HEK293 (cell line): ENCODE data around the gene ANKZF1.
"Not testable (repeated sequence)": the region's sequence is repeated elsewhere in the genome, so short reads cannot be mapped to it uniquely, and the experiment has no call there.

Source experiments
- REPIN1 ChIP-seq: fragments of 450-650 bp; formaldehyde crosslinking; IDR thresholded peaks from 2 replicates; pipeline ENCODE4 v1.5.1; 2017; ENCODE audit warnings: missing biosample characterization, missing genetic modification characterization, low read depth
- ZBTB26 ChIP-seq: fragments of 450-650 bp; formaldehyde crosslinking; optimal IDR thresholded peaks from 2 replicates; pipeline ENCODE3; 2016; ENCODE audit warnings: missing biosample characterization, mild to moderate bottlenecking, missing genetic modification characterization
- ZNF132 ChIP-seq: fragments of 450-650 bp; formaldehyde crosslinking; IDR thresholded peaks from 2 replicates; pipeline ENCODE4 v1.5.1; 2017; ENCODE audit warnings: missing biosample characterization, missing genetic modification characterization, borderline replicate concordance
- ZNF174 ChIP-seq: fragments of 450-650 bp; formaldehyde crosslinking; IDR thresholded peaks from 2 replicates; pipeline ENCODE4 v1.5.0; 2017; ENCODE audit warnings: missing biosample characterization, mild to moderate bottlenecking, missing genetic modification characterization
- ZNF274 ChIP-seq, 2 experiments: fragments of 200-500 bp in 1 of 2; fragments of 450-650 bp in 1 of 2; sonication (Bioruptor generic) in 1 of 2; formaldehyde crosslinking in 1 of 2; IDR thresholded peaks; 2 replicates each; pipeline versions ENCODE4 v1.5.1 to v1.6.1; 2014 to 2016; ENCODE audit warnings: borderline replicate concordance in 1 of 2, inconsistent platforms in 1 of 2, low read length in 1 of 2, missing biosample characterization in 1 of 2, missing genetic modification characterization in 1 of 2
- ZNF311 ChIP-seq: fragments of 450-650 bp; formaldehyde crosslinking; IDR thresholded peaks from 2 replicates; pipeline ENCODE4 v1.5.1; 2017; ENCODE audit warnings: missing biosample characterization, missing genetic modification characterization, borderline replicate concordance
- ZNF37A ChIP-seq: fragments of 450-650 bp; IDR thresholded peaks from 2 replicates; pipeline ENCODE4 v1.5.1; 2018; ENCODE audit warnings: missing biosample characterization, missing genetic modification characterization
- ZNF639 ChIP-seq: fragments of 450-650 bp; formaldehyde crosslinking; IDR thresholded peaks from 2 replicates; pipeline ENCODE4 v1.5.1; 2016; ENCODE audit warnings: missing biosample characterization, missing genetic modification characterization
- TF ChIP-seq, protein P1 (sequence below): fragments of 450-650 bp; formaldehyde crosslinking; IDR thresholded peaks from 2 replicates; pipeline ENCODE4 v1.5.1; 2016; ENCODE audit warnings: missing biosample characterization, missing genetic modification characterization, low read depth
- TF ChIP-seq, protein P2 (sequence below): fragments of 450-650 bp; formaldehyde crosslinking; IDR thresholded peaks from 2 replicates; pipeline ENCODE4 v1.5.1; 2016; ENCODE audit warnings: missing biosample characterization, missing genetic modification characterization
- TF ChIP-seq, protein P3 (sequence below): fragments of 450-650 bp; formaldehyde crosslinking; IDR thresholded peaks from 2 replicates; pipeline ENCODE4 v1.5.1; 2016; ENCODE audit warnings: missing biosample characterization, missing genetic modification characterization
- TF ChIP-seq, protein P4 (sequence below): fragments of 450-650 bp; formaldehyde crosslinking; IDR thresholded peaks from 2 replicates; pipeline ENCODE4 v1.5.1; 2016; ENCODE audit warnings: missing biosample characterization, missing genetic modification characterization
- TF ChIP-seq, protein P5 (sequence below): sonication (generic); formaldehyde crosslinking; IDR thresholded peaks from 2 replicates; pipeline ENCODE4 v1.8.1; 2022; ENCODE audit warnings: mild to moderate bottlenecking, moderate library complexity, missing genetic modification reagents

DNA sequence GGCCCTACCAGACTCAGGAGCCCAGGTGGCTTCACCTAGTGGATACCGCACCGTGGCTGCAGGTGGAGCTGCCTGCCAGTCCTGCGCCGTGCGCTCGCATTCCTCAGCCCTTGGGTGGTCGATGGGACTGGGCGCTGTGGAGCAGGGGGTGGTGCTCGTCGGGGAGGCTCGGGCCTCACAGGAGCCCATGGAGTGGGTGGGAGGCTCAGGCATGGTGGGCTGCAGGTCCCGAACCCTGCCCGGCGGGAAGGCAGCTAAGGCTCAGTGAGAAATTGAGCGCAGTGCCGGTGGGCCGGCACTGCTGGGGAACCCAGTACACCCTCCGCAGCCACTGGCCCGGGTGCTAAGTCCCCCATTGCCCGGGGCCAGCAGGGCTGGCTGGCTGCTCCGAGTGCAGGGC lies 28.3 kb upstream of the ANKZF1 start:
- not testable (repeated sequence) for TF ChIP-seq ZNF37A (tag by site-specific recombination); ZBTB26 (tag by site-specific recombination); ZNF274 (IDR thresholded peaks at IDR 0.05; ENCODE audit: low read length); ZNF274 (tag by site-specific recombination; IDR thresholded peaks at IDR 0.05; ENCODE audit: borderline replicate concordance); ZNF311; ZNF132; REPIN1 (tag by site-specific recombination); ZNF639 (tag by site-specific recombination); ZNF174 (tag by site-specific recombination)
- TF ChIP-seq, protein P1, sequence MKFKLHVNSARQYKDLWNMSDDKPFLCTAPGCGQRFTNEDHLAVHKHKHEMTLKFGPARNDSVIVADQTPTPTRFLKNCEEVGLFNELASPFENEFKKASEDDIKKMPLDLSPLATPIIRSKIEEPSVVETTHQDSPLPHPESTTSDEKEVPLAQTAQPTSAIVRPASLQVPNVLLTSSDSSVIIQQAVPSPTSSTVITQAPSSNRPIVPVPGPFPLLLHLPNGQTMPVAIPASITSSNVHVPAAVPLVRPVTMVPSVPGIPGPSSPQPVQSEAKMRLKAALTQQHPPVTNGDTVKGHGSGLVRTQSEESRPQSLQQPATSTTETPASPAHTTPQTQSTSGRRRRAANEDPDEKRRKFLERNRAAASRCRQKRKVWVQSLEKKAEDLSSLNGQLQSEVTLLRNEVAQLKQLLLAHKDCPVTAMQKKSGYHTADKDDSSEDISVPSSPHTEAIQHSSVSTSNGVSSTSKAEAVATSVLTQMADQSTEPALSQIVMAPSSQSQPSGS (tag by site-specific recombination) = not testable (repeated sequence)
- TF ChIP-seq, protein P2, sequence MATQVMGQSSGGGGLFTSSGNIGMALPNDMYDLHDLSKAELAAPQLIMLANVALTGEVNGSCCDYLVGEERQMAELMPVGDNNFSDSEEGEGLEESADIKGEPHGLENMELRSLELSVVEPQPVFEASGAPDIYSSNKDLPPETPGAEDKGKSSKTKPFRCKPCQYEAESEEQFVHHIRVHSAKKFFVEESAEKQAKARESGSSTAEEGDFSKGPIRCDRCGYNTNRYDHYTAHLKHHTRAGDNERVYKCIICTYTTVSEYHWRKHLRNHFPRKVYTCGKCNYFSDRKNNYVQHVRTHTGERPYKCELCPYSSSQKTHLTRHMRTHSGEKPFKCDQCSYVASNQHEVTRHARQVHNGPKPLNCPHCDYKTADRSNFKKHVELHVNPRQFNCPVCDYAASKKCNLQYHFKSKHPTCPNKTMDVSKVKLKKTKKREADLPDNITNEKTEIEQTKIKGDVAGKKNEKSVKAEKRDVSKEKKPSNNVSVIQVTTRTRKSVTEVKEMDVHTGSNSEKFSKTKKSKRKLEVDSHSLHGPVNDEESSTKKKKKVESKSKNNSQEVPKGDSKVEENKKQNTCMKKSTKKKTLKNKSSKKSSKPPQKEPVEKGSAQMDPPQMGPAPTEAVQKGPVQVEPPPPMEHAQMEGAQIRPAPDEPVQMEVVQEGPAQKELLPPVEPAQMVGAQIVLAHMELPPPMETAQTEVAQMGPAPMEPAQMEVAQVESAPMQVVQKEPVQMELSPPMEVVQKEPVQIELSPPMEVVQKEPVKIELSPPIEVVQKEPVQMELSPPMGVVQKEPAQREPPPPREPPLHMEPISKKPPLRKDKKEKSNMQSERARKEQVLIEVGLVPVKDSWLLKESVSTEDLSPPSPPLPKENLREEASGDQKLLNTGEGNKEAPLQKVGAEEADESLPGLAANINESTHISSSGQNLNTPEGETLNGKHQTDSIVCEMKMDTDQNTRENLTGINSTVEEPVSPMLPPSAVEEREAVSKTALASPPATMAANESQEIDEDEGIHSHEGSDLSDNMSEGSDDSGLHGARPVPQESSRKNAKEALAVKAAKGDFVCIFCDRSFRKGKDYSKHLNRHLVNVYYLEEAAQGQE = not testable (repeated sequence)
- TF ChIP-seq, protein P3, sequence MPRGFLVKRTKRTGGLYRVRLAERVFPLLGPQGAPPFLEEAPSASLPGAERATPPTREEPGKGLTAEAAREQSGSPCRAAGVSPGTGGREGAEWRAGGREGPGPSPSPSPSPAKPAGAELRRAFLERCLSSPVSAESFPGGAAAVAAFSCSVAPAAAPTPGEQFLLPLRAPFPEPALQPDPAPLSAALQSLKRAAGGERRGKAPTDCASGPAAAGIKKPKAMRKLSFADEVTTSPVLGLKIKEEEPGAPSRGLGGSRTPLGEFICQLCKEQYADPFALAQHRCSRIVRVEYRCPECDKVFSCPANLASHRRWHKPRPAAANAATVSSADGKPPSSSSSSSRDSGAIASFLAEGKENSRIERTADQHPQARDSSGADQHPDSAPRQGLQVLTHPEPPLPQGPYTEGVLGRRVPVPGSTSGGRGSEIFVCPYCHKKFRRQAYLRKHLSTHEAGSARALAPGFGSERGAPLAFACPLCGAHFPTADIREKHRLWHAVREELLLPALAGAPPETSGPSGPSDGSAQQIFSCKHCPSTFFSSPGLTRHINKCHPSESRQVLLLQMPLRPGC (tag by site-specific recombination) = not testable (repeated sequence)
- TF ChIP-seq, protein P4, sequence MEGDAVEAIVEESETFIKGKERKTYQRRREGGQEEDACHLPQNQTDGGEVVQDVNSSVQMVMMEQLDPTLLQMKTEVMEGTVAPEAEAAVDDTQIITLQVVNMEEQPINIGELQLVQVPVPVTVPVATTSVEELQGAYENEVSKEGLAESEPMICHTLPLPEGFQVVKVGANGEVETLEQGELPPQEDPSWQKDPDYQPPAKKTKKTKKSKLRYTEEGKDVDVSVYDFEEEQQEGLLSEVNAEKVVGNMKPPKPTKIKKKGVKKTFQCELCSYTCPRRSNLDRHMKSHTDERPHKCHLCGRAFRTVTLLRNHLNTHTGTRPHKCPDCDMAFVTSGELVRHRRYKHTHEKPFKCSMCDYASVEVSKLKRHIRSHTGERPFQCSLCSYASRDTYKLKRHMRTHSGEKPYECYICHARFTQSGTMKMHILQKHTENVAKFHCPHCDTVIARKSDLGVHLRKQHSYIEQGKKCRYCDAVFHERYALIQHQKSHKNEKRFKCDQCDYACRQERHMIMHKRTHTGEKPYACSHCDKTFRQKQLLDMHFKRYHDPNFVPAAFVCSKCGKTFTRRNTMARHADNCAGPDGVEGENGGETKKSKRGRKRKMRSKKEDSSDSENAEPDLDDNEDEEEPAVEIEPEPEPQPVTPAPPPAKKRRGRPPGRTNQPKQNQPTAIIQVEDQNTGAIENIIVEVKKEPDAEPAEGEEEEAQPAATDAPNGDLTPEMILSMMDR (tag by site-specific recombination) = not testable (repeated sequence)
- TF ChIP-seq, protein P5, sequence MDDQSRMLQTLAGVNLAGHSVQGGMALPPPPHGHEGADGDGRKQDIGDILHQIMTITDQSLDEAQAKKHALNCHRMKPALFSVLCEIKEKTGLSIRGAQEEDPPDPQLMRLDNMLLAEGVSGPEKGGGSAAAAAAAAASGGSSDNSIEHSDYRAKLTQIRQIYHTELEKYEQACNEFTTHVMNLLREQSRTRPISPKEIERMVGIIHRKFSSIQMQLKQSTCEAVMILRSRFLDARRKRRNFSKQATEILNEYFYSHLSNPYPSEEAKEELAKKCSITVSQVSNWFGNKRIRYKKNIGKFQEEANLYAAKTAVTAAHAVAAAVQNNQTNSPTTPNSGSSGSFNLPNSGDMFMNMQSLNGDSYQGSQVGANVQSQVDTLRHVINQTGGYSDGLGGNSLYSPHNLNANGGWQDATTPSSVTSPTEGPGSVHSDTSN (CRISPR knock-in tag) = not testable (repeated sequence)
